Liver (tissue), 9 donors: ENCODE data around the gene ZNF829. TPM values are rescaled to one million over a fixed set of nuclear protein-coding genes. Genes with fewer than 3 reads are reported as not detected.

Experiments used
- DNase-seq: peaks from one replicate; pipeline ENCODE4 v3.0.0-alpha.2; 2017; ENCODE audit warnings: low spot score
- H3K27ac ChIP-seq, 2 donors: one replicate each; pipeline ENCODE4 v1.7.0; 2013; ENCODE audit warnings: inconsistent platforms in 2 of 2, low read length in 2 of 2, control low read depth in 1 of 2, low read depth in 1 of 2, mild to moderate bottlenecking in 1 of 2
- H3K27me3 ChIP-seq, 4 donors: one replicate each; pipeline versions ENCODE4 v1.6.1 to v1.7.0; 2013; ENCODE audit warnings: low read length in 3 of 4, inconsistent platforms in 1 of 4, mild to moderate bottlenecking in 1 of 4, moderate library complexity in 1 of 4; ENCODE audit not compliant: control insufficient read depth in 4 of 4, insufficient read depth in 4 of 4
- H3K36me3 ChIP-seq, 4 donors: one replicate each; pipeline versions ENCODE4 v1.6.1 to v1.7.0; 2013; ENCODE audit warnings: low read length in 3 of 4, mild to moderate bottlenecking in 3 of 4, low read depth in 1 of 4, moderate library complexity in 1 of 4; ENCODE audit not compliant: control insufficient read depth in 4 of 4, insufficient read depth in 3 of 4
- H3K4me1 ChIP-seq, 4 donors: one replicate each; pipeline versions ENCODE4 v1.6.1 to v1.7.0; 2013; ENCODE audit warnings: low read length in 3 of 4, mild to moderate bottlenecking in 3 of 4, moderate library complexity in 1 of 4; ENCODE audit not compliant: control insufficient read depth in 4 of 4, insufficient read depth in 4 of 4
- H3K4me3 ChIP-seq, 3 donors: one replicate each; pipeline versions ENCODE4 v1.6.1 to v1.7.0; 2013; ENCODE audit warnings: low read length in 3 of 3, control low read depth in 1 of 3, low read depth in 1 of 3, mild to moderate bottlenecking in 1 of 3
- H3K9ac ChIP-seq, 2 donors: one replicate each; pipeline ENCODE4 v1.7.0; 2013; ENCODE audit warnings: low read length in 2 of 2, mild to moderate bottlenecking in 2 of 2, moderate library complexity in 2 of 2, control low read depth in 1 of 2, low read depth in 1 of 2
- H3K9me3 ChIP-seq, 4 donors: one replicate each; pipeline versions ENCODE4 v1.6.1 to v1.7.0; 2013; ENCODE audit warnings: low read length in 3 of 4; ENCODE audit not compliant: control insufficient read depth in 4 of 4
- CTCF ChIP-seq: fragments of 150-350 bp; IDR thresholded peaks from 2 replicates; pipeline ENCODE4 v1.5.1; 2017; ENCODE audit warnings: improper control_type of control experiment, low read depth, low read length; ENCODE audit not compliant: missing input control
- EGR1 ChIP-seq, 2 donors: IDR thresholded peaks; 2 replicates each; pipeline ENCODE4 v1.6.1; 2016 to 2018; ENCODE audit warnings: antibody characterized with exemption in 2 of 2, low read depth in 2 of 2
- FOXA1 ChIP-seq: IDR thresholded peaks from 2 replicates; pipeline ENCODE4 v1.6.1; 2016; ENCODE audit warnings: antibody characterized with exemption
- FOXA2 ChIP-seq: IDR thresholded peaks from 2 replicates; pipeline ENCODE4 v1.6.1; 2016; ENCODE audit warnings: antibody characterized with exemption
- GABPA ChIP-seq, 2 donors: IDR thresholded peaks in 1 of 2; conservative IDR thresholded peaks in 1 of 2; 2 replicates each; pipeline ENCODE4 v1.6.1; 2016; ENCODE audit warnings: antibody characterized with exemption in 2 of 2, mild to moderate bottlenecking in 1 of 2, moderate library complexity in 1 of 2
- HNF4A ChIP-seq, 2 donors: conservative IDR thresholded peaks; 2 replicates each; pipeline ENCODE4 v1.6.1; 2016; ENCODE audit warnings: antibody characterized with exemption in 2 of 2, mild to moderate bottlenecking in 2 of 2
- HNF4G ChIP-seq: IDR thresholded peaks from 2 replicates; pipeline ENCODE4 v1.6.1; 2016; ENCODE audit warnings: antibody characterized with exemption
- JUND ChIP-seq, 2 donors: IDR thresholded peaks; 2 replicates each; pipeline ENCODE4 v1.6.1; 2016; ENCODE audit warnings: antibody characterized with exemption in 2 of 2
- NR2F2 ChIP-seq: IDR thresholded peaks from 2 replicates; pipeline ENCODE4 v1.6.1; 2016; ENCODE audit warnings: antibody characterized with exemption
- RAD21 ChIP-seq, 2 donors: IDR thresholded peaks; 2 replicates each; pipeline ENCODE4 v1.6.1; 2016; ENCODE audit warnings: antibody characterized with exemption in 2 of 2, mild to moderate bottlenecking in 2 of 2
- REST ChIP-seq: IDR thresholded peaks from 2 replicates; pipeline ENCODE4 v1.6.1; 2016; ENCODE audit warnings: antibody characterized with exemption, mild to moderate bottlenecking
- RXRA ChIP-seq, 2 donors: IDR thresholded peaks; 2 replicates each; pipeline ENCODE4 v1.6.1; 2017 to 2018; ENCODE audit warnings: antibody characterized with exemption in 2 of 2, mild to moderate bottlenecking in 1 of 2
- SP1 ChIP-seq: IDR thresholded peaks from 2 replicates; pipeline ENCODE4 v1.6.1; 2018; ENCODE audit warnings: antibody characterized with exemption, mild to moderate bottlenecking
- TAF1 ChIP-seq: conservative IDR thresholded peaks from 2 replicates; pipeline ENCODE4 v1.6.1; 2016; ENCODE audit warnings: antibody characterized with exemption, mild to moderate bottlenecking
- YY1 ChIP-seq: IDR thresholded peaks from 2 replicates; pipeline ENCODE4 v1.6.1; 2016; ENCODE audit warnings: antibody characterized with exemption, mild to moderate bottlenecking
- WGBS: extraction: QIAGEN DNeasy Blood & Tissue Kit; methylation state at CpG from one replicate; pipeline ENCODE4 v1.1.7; 2013; 5-methylcytosine and 5-hydroxymethylcytosine counted together
- polyA plus RNA-seq, 2 donors: library from polyadenylated mRNA; stranded (reverse) in 1 of 2; unstranded in 1 of 2; fragments of 200-250 nt in 1 of 2; fragments of >200 nt in 1 of 2; fragmentation: Nextera tagmentation in 1 of 2; extraction: Ambion mirVana in 1 of 2; gene quantifications; one replicate each; pipeline versions ENCODE4 v1.2.1 to v1.2.3, GENCODE V29; 2013 to 2015
- total RNA-seq, 2 donors: library from RNA; depleted of rRNA; stranded (reverse); fragments of >200 nt; gene quantifications; one replicate each; pipeline ENCODE4 v1.2.3, GENCODE V29; 2014
- TF ChIP-seq, protein P1 (sequence below): IDR thresholded peaks from 2 replicates; pipeline ENCODE4 v1.6.1; 2016; ENCODE audit warnings: antibody characterized with exemption
- TF ChIP-seq, protein P2 (sequence below): IDR thresholded peaks from 2 replicates; pipeline ENCODE4 v1.6.1; 2016; ENCODE audit warnings: antibody characterized with exemption
- TF ChIP-seq, protein P3 (sequence below): IDR thresholded peaks from 2 replicates; pipeline ENCODE4 v1.6.1; 2016; ENCODE audit warnings: antibody characterized with exemption
- donor health status: healthy.
- donor health status: healthy.
- donor health status: healthy.
- donor health status: healthy.
- donor health status: healthy.

Gene ZNF829
- total RNA-seq (1 to 10 TPM; 1.1 to 1.3 TPM), polyA plus RNA-seq (under 1 TPM; 0.32 to 0.40 TPM)

GRCh38 chr19:36915992-36916830 is at the start of gene ZNF829, which contains the start of gene ZNF568:
TSS of gene ZNF829 (minus strand) at chr19:36916291. CDS start at chr19:36915167, 1,124 bp downstream.
TSS of gene ZNF568 (plus strand) at chr19:36916332. CDS start at chr19:36922771, 6,439 bp downstream.
- Histone ChIP-seq H3K27ac (peak within 1 kb of the TSS; percentile 74 to 80), H3K4me3 (peak within 1 kb of the TSS; percentile 54 to 75 (median 72)), H3K4me1 (peaks cover 0 to 8% (median 1%) of the 10 kb centered on the region in 4 donors), H3K9me3 (peaks cover 3 to 47% (median 29%) of the 10 kb centered on the region in 4 donors), H3K36me3 (peaks cover 0 to 15% (median 7%) of the 10 kb centered on the region in 4 donors), H3K9ac (peak within 1 kb of the TSS; percentile 67 to 72), H3K27me3 (no peaks in the 10 kb centered on the region)
- TF ChIP-seq CTCF (peak; percentile 39), FOXA1 (no peak), RAD21 (IDR thresholded peaks at IDR 0.05) (peak; percentile 47 to 64), REST (no peak), EGR1 (IDR thresholded peaks at IDR 0.05; ENCODE audit: low read depth in 2 of 2) (no peak), YY1 (peak; percentile 77), HNF4G (no peak), GABPA (IDR thresholded peaks at IDR 0.05 in 1 of 2, conservative IDR thresholded peaks at IDR 0.05 in 1 of 2) (peak; percentile 76 to 96), HNF4A (conservative IDR thresholded peaks at IDR 0.05) (peak in 1 of 2 donors; percentile 13), RXRA (IDR thresholded peaks at IDR 0.05) (peak in 1 of 2 donors; percentile 16), JUND (IDR thresholded peaks at IDR 0.05) (no peak), SP1 (peak; percentile 20), TAF1 (no peak), FOXA2 (no peak), NR2F2 (no peak)
- TF ChIP-seq, protein P1, sequence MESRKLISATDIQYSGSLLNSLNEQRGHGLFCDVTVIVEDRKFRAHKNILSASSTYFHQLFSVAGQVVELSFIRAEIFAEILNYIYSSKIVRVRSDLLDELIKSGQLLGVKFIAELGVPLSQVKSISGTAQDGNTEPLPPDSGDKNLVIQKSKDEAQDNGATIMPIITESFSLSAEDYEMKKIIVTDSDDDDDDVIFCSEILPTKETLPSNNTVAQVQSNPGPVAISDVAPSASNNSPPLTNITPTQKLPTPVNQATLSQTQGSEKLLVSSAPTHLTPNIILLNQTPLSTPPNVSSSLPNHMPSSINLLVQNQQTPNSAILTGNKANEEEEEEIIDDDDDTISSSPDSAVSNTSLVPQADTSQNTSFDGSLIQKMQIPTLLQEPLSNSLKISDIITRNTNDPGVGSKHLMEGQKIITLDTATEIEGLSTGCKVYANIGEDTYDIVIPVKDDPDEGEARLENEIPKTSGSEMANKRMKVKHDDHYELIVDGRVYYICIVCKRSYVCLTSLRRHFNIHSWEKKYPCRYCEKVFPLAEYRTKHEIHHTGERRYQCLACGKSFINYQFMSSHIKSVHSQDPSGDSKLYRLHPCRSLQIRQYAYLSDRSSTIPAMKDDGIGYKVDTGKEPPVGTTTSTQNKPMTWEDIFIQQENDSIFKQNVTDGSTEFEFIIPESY, result peak; percentile 99
- TF ChIP-seq, protein P2, sequence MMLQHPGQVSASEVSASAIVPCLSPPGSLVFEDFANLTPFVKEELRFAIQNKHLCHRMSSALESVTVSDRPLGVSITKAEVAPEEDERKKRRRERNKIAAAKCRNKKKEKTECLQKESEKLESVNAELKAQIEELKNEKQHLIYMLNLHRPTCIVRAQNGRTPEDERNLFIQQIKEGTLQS, result peak; percentile 53
- TF ChIP-seq, protein P3, sequence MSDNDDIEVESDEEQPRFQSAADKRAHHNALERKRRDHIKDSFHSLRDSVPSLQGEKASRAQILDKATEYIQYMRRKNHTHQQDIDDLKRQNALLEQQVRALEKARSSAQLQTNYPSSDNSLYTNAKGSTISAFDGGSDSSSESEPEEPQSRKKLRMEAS, result peak; percentile 75
- peak; percentile 86 for DNase-seq
- WGBS, result under 1% methylated on average over 57 of the region's 57 CpGs
